Measurements from ENCODE around the gene PEX10. TPM values are rescaled to one million over a fixed set of nuclear protein-coding genes. Genes with fewer than 3 reads are reported as not detected.

The PEX10 gene
- polyA plus RNA-seq, 1 experiment, result 11.9 TPM

DNA sequence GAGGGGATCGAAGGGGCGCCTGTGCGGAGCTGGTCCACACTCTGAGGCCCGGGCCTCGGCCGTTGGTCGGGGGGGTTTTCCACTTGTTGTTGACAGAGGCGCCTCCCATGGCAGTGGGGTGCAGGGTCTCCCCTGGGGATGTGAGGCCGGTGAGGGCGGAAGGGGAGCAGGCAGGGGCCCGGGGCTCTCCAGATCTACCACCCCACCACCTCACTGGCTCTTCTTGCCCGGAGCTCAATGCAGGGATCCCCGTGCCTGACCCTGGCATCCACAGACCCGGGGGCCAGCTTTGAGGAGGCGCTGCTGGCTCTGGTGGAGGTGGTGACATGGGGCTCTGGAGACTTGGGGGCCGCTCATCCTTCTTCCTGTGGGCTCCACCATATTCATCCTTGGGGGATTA, 7.1 kb upstream of the PEX10 start:
- no peak for DNase-seq (ENCODE audit: low read depth, low spot score)
- Histone ChIP-seq H3K27ac (ENCODE audit: low read depth, low read length) (no peak overlapping the region), H3K27me3 (ENCODE audit: control insufficient read depth, insufficient read depth, low read length) (peaks cover 21% of the 10 kb centered on the region), H3K9me3 (ENCODE audit: control insufficient read depth, insufficient read depth, low read length) (peaks cover 5% of the 10 kb centered on the region), H3K4me3 (ENCODE audit: low read depth, low read length) (no peak overlapping the region)
- POLR2A ChIA-PET, result no interaction called here
- CTCF ChIA-PET, result no interaction called here
- TF ChIP-seq, protein P1, sequence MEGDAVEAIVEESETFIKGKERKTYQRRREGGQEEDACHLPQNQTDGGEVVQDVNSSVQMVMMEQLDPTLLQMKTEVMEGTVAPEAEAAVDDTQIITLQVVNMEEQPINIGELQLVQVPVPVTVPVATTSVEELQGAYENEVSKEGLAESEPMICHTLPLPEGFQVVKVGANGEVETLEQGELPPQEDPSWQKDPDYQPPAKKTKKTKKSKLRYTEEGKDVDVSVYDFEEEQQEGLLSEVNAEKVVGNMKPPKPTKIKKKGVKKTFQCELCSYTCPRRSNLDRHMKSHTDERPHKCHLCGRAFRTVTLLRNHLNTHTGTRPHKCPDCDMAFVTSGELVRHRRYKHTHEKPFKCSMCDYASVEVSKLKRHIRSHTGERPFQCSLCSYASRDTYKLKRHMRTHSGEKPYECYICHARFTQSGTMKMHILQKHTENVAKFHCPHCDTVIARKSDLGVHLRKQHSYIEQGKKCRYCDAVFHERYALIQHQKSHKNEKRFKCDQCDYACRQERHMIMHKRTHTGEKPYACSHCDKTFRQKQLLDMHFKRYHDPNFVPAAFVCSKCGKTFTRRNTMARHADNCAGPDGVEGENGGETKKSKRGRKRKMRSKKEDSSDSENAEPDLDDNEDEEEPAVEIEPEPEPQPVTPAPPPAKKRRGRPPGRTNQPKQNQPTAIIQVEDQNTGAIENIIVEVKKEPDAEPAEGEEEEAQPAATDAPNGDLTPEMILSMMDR (IDR thresholded peaks at IDR 0.05; ENCODE audit: low read depth, low read length), result no peak

DNA sequence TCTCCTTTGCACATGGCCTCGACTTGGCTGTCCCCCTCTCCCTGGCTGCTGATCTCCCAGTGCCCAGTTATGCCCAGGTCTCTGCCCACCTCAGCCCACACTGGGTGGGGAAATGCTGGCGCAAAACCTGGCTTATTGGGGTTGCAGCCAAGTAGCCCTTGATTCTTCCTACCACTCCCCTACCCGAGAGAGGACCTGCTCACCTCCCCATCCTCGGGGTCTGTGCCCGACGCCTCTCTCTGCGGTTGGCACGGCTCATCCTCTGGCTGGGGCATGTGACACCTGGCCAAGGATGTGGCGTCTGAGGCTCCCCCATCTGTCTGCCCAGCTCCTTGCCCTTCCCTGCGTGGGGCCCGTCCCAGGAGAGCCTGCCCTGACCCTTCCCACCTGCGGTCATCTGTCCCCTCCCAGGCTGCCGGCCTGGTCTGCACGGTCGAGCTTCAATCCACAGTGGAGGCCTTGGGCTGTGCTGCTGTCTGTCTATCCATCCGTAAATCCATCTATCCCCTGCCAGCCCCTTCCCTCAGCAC, 6.5 kb upstream of the PEX10 start:
- peaks cover 5% of the 10 kb centered on the region for H3K9me3 ChIP-seq (ENCODE audit: control insufficient read depth, insufficient read depth, low read length)
- ChIA-PET CTCF (no interaction called here), POLR2A (no interaction called here)
- H3K27ac ChIP-seq (ENCODE audit: low read depth, low read length), result no peak overlapping the region
- H3K4me3 ChIP-seq (ENCODE audit: low read depth, low read length), result no peak overlapping the region
- peaks cover 21% of the 10 kb centered on the region for H3K27me3 ChIP-seq (ENCODE audit: control insufficient read depth, insufficient read depth, low read length)
- TF ChIP-seq, protein P1 (IDR thresholded peaks at IDR 0.05; ENCODE audit: low read depth, low read length), result no peak
- DNase-seq (ENCODE audit: low read depth, low spot score), result no peak

- TF ChIP-seq, protein P1 (IDR thresholded peaks at IDR 0.05; ENCODE audit: low read depth, low read length), result no peak
- no peak for DNase-seq (ENCODE audit: low read depth, low spot score)
- ChIA-PET POLR2A (interaction anchor here (0.5 kb wide), 1 partner anchor 108 kb away, joined by 3 read pairs; the partner anchor contains the start of gene PANK4), CTCF (interaction anchor here (1.3 to 4.4 kb wide), 2 partner anchors 130 to 1007 kb away, joined by 5 to 40 read pairs; no protein-coding TSS in a partner anchor)
- Histone ChIP-seq H3K4me3 (ENCODE audit: low read depth, low read length) (no peak overlapping the region), H3K27ac (ENCODE audit: low read depth, low read length) (no peak overlapping the region), H3K27me3 (ENCODE audit: control insufficient read depth, insufficient read depth, low read length) (peaks cover 21% of the 10 kb centered on the region), H3K9me3 (ENCODE audit: control insufficient read depth, insufficient read depth, low read length) (no peaks in the 10 kb centered on the region; the same call in 1 of the 2 replicates)
Measured at GRCh38 chr1:2417833-2418225, 5.5 kb upstream of the PEX10 start.

GRCh38 chr1:2417083-2417832, 4.9 kb upstream of the PEX10 start:
- no peaks in the 10 kb centered on the region; the same call in 1 of the 2 replicates for H3K9me3 ChIP-seq (ENCODE audit: control insufficient read depth, insufficient read depth, low read length)
- H3K4me3 ChIP-seq (ENCODE audit: low read depth, low read length), result no peak overlapping the region
- H3K27ac ChIP-seq (ENCODE audit: low read depth, low read length), result no peak overlapping the region
- H3K27me3 ChIP-seq (ENCODE audit: control insufficient read depth, insufficient read depth, low read length), result peaks cover 20% of the 10 kb centered on the region
- CTCF ChIA-PET, result interaction anchor here (1.3 to 4.4 kb wide), 2 partner anchors 131 to 1007 kb away, joined by 5 to 40 read pairs; no protein-coding TSS in a partner anchor
- POLR2A ChIA-PET, result interaction anchor here (0.5 kb wide), 1 partner anchor 109 kb away, joined by 3 read pairs; the partner anchor contains the start of gene PANK4
- no peak for DNase-seq (ENCODE audit: low read depth, low spot score)
- TF ChIP-seq, protein P1 (IDR thresholded peaks at IDR 0.05; ENCODE audit: low read depth, low read length), result no peak

- CTCF ChIA-PET, result interaction anchor here (2.5 to 4.4 kb wide), 2 partner anchors 131 to 1007 kb away, joined by 14 to 40 read pairs; no protein-coding TSS in a partner anchor
- Histone ChIP-seq H3K4me3 (ENCODE audit: low read depth, low read length) (no peak overlapping the region), H3K27ac (ENCODE audit: low read depth, low read length) (no peak overlapping the region), H3K9me3 (ENCODE audit: control insufficient read depth, insufficient read depth, low read length) (no peaks in the 10 kb centered on the region; the same call in 1 of the 2 replicates), H3K27me3 (ENCODE audit: control insufficient read depth, insufficient read depth, low read length) (peaks cover 18% of the 10 kb centered on the region)
- POLR2A ChIA-PET, result no interaction called here
- TF ChIP-seq, protein P1 (IDR thresholded peaks at IDR 0.05; ENCODE audit: low read depth, low read length), result no peak
- no peak for DNase-seq (ENCODE audit: low read depth, low spot score)
Measured at GRCh38 chr1:2416403-2416802, 4.0 kb upstream of the PEX10 start.

Data from AG04450 (cell line).